ENCODE results near the gene AFF4.

The AFF4 gene

DNA sequence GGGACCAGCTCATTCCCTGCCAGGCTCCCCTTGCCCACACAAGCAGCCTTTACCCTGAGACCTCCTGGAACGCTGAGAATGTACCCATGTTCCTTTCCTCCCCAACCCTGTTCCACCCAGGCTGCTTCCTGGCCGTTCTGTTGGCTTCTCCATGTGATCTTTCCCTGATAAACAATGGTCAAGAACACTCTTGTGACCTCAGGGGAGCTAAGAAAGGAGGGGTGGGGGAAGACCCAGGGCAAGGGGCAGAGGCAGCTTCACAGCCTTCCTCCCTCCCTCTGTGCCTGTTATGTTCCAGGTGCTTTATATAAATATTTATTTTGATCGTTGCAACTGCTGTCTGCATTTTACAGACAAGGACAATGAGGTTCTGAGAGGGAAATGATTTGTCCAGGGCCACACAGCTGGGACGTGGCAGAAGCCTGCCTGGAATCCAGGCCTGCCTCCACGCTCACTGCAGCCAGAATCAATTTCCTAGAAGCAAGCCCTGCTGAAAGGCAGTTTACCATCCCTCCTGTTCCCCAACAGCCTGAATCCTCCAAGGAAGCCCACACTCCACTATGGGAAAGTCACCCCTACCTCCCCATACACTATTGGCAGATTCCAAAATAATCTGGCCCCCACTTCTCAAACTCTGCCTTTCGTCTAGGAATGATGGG is 136.9 kb downstream of the AFF4 start:
- DNase-seq = no peak

DNA sequence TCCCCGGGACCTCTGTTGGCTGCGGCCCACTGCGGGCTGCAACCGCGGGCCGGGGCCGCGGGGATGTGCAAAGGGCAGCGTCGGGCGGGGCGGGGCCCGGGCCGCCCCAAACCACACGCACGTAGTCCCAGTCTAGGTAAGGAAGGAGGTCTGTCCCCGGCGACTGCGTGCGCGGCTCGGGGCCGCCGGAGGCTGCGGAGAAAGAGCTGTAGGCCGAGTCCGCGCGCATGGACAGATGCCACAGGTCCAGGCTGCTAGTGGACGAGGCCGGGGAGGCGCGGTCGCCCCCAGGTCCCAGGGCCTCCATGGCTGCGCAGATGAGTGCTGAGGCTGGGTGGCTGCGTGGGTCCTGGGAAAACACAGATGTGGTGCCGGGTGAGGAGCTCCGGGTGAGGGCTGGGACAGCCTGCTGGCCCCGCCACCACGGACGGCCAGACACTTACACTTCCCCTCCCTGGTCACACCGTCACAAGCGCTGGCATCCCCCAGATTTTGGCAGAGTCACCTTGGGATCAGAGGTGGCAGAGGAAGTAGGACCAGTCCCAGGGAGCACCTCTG is 137.5 kb downstream of the AFF4 start:
- DNase-seq = no peak
